HepG2 (cell line): ENCODE measurements around the gene CMYA5.

Experiments used
- EZH2 ChIP-seq: conservative IDR thresholded peaks from 2 replicates; pipeline ENCODE4 v1.6.1; 2012; ENCODE audit warnings: mild to moderate bottlenecking, low read depth, low read length, moderate library complexity
- SNRNP70 ChIP-seq: fragments of 200-400 bp; formaldehyde crosslinking; IDR thresholded peaks from 2 replicates; pipeline ENCODE4 v1.6.1; 2017; ENCODE audit warnings: mild to moderate bottlenecking, low read depth, low read length, moderate library complexity

- TF ChIP-seq EZH2: no peak
- TF ChIP-seq SNRNP70: no peak
Measured at GRCh38 chr5:79704553-79704952, 14.9 kb downstream of the CMYA5 start.
